Lower lobe of right lung (tissue), 2 donors: Measurements from ENCODE around the gene PLG. TPM values are rescaled to one million over a fixed set of nuclear protein-coding genes. Genes with fewer than 3 reads are reported as not detected.
A peak's percentile ranks its signal among the peaks of the same experiment; 100 is the strongest.
"Not testable (repeated sequence)": the region's sequence is repeated elsewhere in the genome, so short reads cannot be mapped to it uniquely, and the experiment has no call there.

Source experiments
- ATAC-seq, 2 donors: fragments of 200-7000 bp; cut with Tn5 transposase; one replicate each; pipeline ENCODE4 v1.9.1; 2020 to 2022; ENCODE audit warnings: mild to moderate bottlenecking in 2 of 2, moderate library complexity in 2 of 2
- DNase-seq: peaks from one replicate; pipeline ENCODE4 v3.0.0-alpha.2; 2020
- H3K27ac ChIP-seq: fragments of 200-600 bp; one replicate; pipeline ENCODE4 v1.8.0; 2022
- H3K27me3 ChIP-seq: fragments of 200-600 bp; one replicate; pipeline ENCODE4 v1.8.0; 2022; ENCODE audit warnings: low read depth
- H3K36me3 ChIP-seq: fragments of 200-600 bp; one replicate; pipeline ENCODE4 v1.8.0; 2022; ENCODE audit warnings: mild to moderate bottlenecking
- H3K4me1 ChIP-seq: fragments of 200-600 bp; one replicate; pipeline ENCODE4 v1.8.0; 2022
- H3K4me3 ChIP-seq: fragments of 200-600 bp; one replicate; pipeline ENCODE4 v1.8.0; 2022; ENCODE audit warnings: mild to moderate bottlenecking
- H3K9me3 ChIP-seq: fragments of 200-600 bp; one replicate; pipeline ENCODE4 v1.8.0; 2022
- CTCF ChIP-seq: fragments of 200-600 bp; IDR thresholded peaks from one replicate; pipeline ENCODE4 v1.8.0; 2022; ENCODE audit warnings: antibody characterized with exemption, mild to moderate bottlenecking
- intact Hi-C: fragments of 100-400 bp; cut with DNase I; formaldehyde crosslinking; loops from one replicate; pipeline ENCODE4 v1.11.0; 2022
- total RNA-seq: library from RNA; stranded (reverse); fragmentation: NEBNext Ultra II Directional; extraction: Animal tissue kit (Norgen Biotek cat#: 25700); gene quantifications from one replicate; pipeline ENCODE4 v1.2.1, GENCODE V29; 2021
- donor health status: DM: no; HTN: yes; CAD: no; lungs with severe emphysema.

Gene PLG
- total RNA-seq, 1 donor from 2014 or later = 0.95 TPM

- Histone ChIP-seq H3K4me3 (no peak overlapping the region), H3K36me3 (no peaks in the 10 kb centered on the region), H3K27ac (no peak overlapping the region), H3K9me3 (no peaks in the 10 kb centered on the region), H3K4me1 (no peaks in the 10 kb centered on the region), H3K27me3 (no peaks in the 10 kb centered on the region)
- ATAC-seq (no peak), DNase-seq (no peak)
- intact Hi-C loops = no loop called here
- peak; percentile 16 for TF ChIP-seq CTCF
Measured at GRCh38 chr6:160750276-160750689, 48.2 kb downstream of the PLG start.

- ATAC-seq, DNase-seq, intact Hi-C loops, H3K36me3 ChIP-seq, H3K4me1 ChIP-seq, H3K9me3 ChIP-seq, H3K4me3 ChIP-seq, H3K27ac ChIP-seq, H3K27me3 ChIP-seq: not testable (repeated sequence)
Measured at GRCh38 chr6:160753211-160753610, 51.2 kb downstream of the PLG start.

GRCh38 chr6:160755165-160755564 lies 53.1 kb downstream of the PLG start:
- no peaks in the 10 kb centered on the region for H3K4me1 ChIP-seq
- TF ChIP-seq CTCF = no peak
- H3K36me3 ChIP-seq = no peaks in the 10 kb centered on the region
- no peak overlapping the region for H3K4me3 ChIP-seq
- no peaks in the 10 kb centered on the region for H3K27me3 ChIP-seq
- H3K9me3 ChIP-seq = no peaks in the 10 kb centered on the region
- no peak overlapping the region for H3K27ac ChIP-seq
- intact Hi-C loops = no loop called here
- ATAC-seq (no peak), DNase-seq (no peak)

GRCh38 chr6:160756021-160756420 lies 54.0 kb downstream of the PLG start:
- Histone ChIP-seq H3K27ac (no peak overlapping the region), H3K4me1 (no peaks in the 10 kb centered on the region), H3K27me3 (no peaks in the 10 kb centered on the region), H3K36me3 (no peaks in the 10 kb centered on the region), H3K4me3 (no peak overlapping the region), H3K9me3 (no peaks in the 10 kb centered on the region)
- DNase-seq = no peak
- no peak for TF ChIP-seq CTCF
- no peak for ATAC-seq
- intact Hi-C loops = no loop called here

GRCh38 chr6:160756871-160757270 lies 54.8 kb downstream of the PLG start:
- Histone ChIP-seq H3K4me1 (no peaks in the 10 kb centered on the region), H3K36me3 (no peaks in the 10 kb centered on the region), H3K27me3 (no peaks in the 10 kb centered on the region), H3K4me3 (no peak overlapping the region), H3K27ac (no peak overlapping the region), H3K9me3 (peaks cover 6% of the 10 kb centered on the region)
- ATAC-seq (no peak), DNase-seq (no peak)
- TF ChIP-seq CTCF = no peak
- intact Hi-C loops = no loop called here

- Histone ChIP-seq H3K27ac (no peak overlapping the region), H3K9me3 (peaks cover 10% of the 10 kb centered on the region), H3K4me3 (no peak overlapping the region), H3K4me1 (peaks cover 5% of the 10 kb centered on the region), H3K36me3 (no peaks in the 10 kb centered on the region), H3K27me3 (peaks cover 9% of the 10 kb centered on the region)
- intact Hi-C loops = no loop called here
- TF ChIP-seq CTCF = no peak
- no peak for ATAC-seq
- no peak for DNase-seq
Measured at GRCh38 chr6:160764847-160765246, 62.8 kb downstream of the PLG start.
